Heart right ventricle (tissue), 16 donors: ENCODE measurements around the gene SLIT3. TPM values are rescaled to one million over a fixed set of nuclear protein-coding genes. Genes with fewer than 3 reads are reported as not detected.

ENCODE experiments used
- ATAC-seq, 8 donors: fragments of 200-7000 bp; cut with Tn5 transposase; one replicate each; pipeline ENCODE4 v1.9.1; 2020; ENCODE audit warnings: mild to moderate bottlenecking in 8 of 8, moderate library complexity in 8 of 8, moderate number of reproducible peaks in 1 of 8
- DNase-seq, 2 donors: peaks; one replicate each; pipeline ENCODE4 v3.0.0-alpha.2; 2020
- H3K27ac ChIP-seq, 10 donors: fragments of 200-600 bp; sonication (generic) in 2 of 10; one replicate each; pipeline versions ENCODE4 v1.5.0 to v1.8.0; 2020 to 2022; ENCODE audit warnings: mild to moderate bottlenecking in 3 of 10
- H3K27me3 ChIP-seq, 7 donors: fragments of 200-600 bp; one replicate each; pipeline ENCODE4 v1.8.0; 2021 to 2022; ENCODE audit warnings: mild to moderate bottlenecking in 2 of 7
- H3K36me3 ChIP-seq, 9 donors: fragments of 200-600 bp; sonication (generic) in 1 of 9; one replicate each; pipeline versions ENCODE4 v1.5.0 to v1.8.0; 2020 to 2022; ENCODE audit warnings: mild to moderate bottlenecking in 2 of 9
- H3K4me1 ChIP-seq, 9 donors: fragments of 200-600 bp; sonication (generic) in 1 of 9; one replicate each; pipeline versions ENCODE4 v1.5.0 to v1.8.0; 2020 to 2022; ENCODE audit warnings: mild to moderate bottlenecking in 4 of 9
- H3K4me3 ChIP-seq, 10 donors: fragments of 200-600 bp; sonication (generic) in 2 of 10; one replicate each; pipeline versions ENCODE4 v1.5.0 to v1.8.0; 2020 to 2022; ENCODE audit warnings: mild to moderate bottlenecking in 7 of 10, moderate library complexity in 2 of 10
- H3K9me3 ChIP-seq, 11 donors: fragments of 200-600 bp in 10 of 11; sonication (generic) in 2 of 11; one replicate each; pipeline versions ENCODE4 v1.5.0 to v1.8.0; 2013 to 2022; ENCODE audit warnings: mild to moderate bottlenecking in 2 of 11, control low read depth in 1 of 11, moderate library complexity in 1 of 11
- CTCF ChIP-seq, 9 donors: fragments of 200-600 bp; sonication (generic) in 2 of 9; IDR thresholded peaks; one replicate each; pipeline versions ENCODE4 v1.5.0 to v1.8.0; 2021 to 2022; ENCODE audit warnings: antibody characterized with exemption in 9 of 9, mild to moderate bottlenecking in 5 of 9, moderate library complexity in 1 of 9
- WGBS, 2 donors: extraction: QIAGEN DNeasy Blood & Tissue Kit; methylation state at CpG; one replicate each; pipeline ENCODE4 v1.1.7; 2013; ENCODE audit warnings: inconsistent platforms in 1 of 2; 5-methylcytosine and 5-hydroxymethylcytosine counted together
- intact Hi-C, 10 donors: fragments of 100-400 bp; cut with DNase I; formaldehyde crosslinking; loops; one replicate each; pipeline versions ENCODE4 v1.11.1 to v1.14.2; 2022
- polyA plus RNA-seq, 2 donors: library from polyadenylated mRNA; stranded (reverse); fragments of 200-250 nt; gene quantifications; one replicate each; pipeline ENCODE4 v1.2.3, GENCODE V29; 2013
- total RNA-seq, 10 donors: library from RNA; stranded (reverse); fragmentation: NEBNext Ultra II Directional in 3 of 10; extraction: Animal tissue kit (Norgen Biotek cat#: 25700) in 3 of 10; gene quantifications; one replicate each; pipeline versions ENCODE4 v1.2.1 to v1.2.4, GENCODE V29; 2021 to 2023
- donor health status: Arrhythmogenic right ventricular cardiomyopathy.
- donor health status: ischemic (EF 13 %, LVEDD 7.1; RV severe dilation, severe dysfunction).
- donor health status: healthy with polysubstance abuse.
- donor health status: DM: no; HTN: yes; CAD: no.
- donor health status: DM: no; HTN: no; CAD: no.
- donor health status: ischemic (EF 25% LVEDD 6.9; RV normal size, moderate dysfunction).
- donor health status: ischemic (EF 25% LVEDD 5.7; RV mildly dilated, moderate dysfunction).
- donor health status: healthy.
- donor health status: DM: yes; HTN: yes; CAD: no.
- donor health status: Ischemic cardiomyopathy.
- donor health status: ischemic (EF 35%, LVEDD 5.7; RV mildly dilated, moderate dysfunction).
- donor health status: nonischemic (EF 11% LVEDD 7.7; RV severe dilation, severe dysfunction).
- donor health status: DM: yes; HTN: yes; CAD: no.
- donor health status: PGD.
- donor health status: ischemic (EF 29% LVEDD 5.4; RV normal size, mild dysfunction).
- donor health status: nonischemic (EF 23%, LVEDD 6.1; RV moderate dilation, normal function).

SLIT3 gene
- total and polyA plus RNA-seq, 12 donors = 2.0 to 29.2 (median 12.1) TPM

GRCh38 chr5:168944004-168944403, 356.9 kb downstream of the SLIT3 start:
- intact Hi-C loops = loop anchor here in 7 of 10 donors (10.0 kb wide), 1 partner anchor 239 kb away; no protein-coding TSS in a partner anchor
- peak in 2 of 8 donors; percentile 75 for ATAC-seq
- no peak overlapping the region for H3K27ac ChIP-seq

GRCh38 chr5:168943091-168943884, 357.7 kb downstream of the SLIT3 start:
- Histone ChIP-seq H3K27ac (no peak overlapping the region), H3K4me1 (peaks cover 0 to 10% (median 0%) of the 10 kb centered on the region in 9 donors), H3K36me3 (no peaks in the 10 kb centered on the region), H3K4me3 (no peak overlapping the region), H3K27me3 (no peaks in the 10 kb centered on the region), H3K9me3 (no peaks in the 10 kb centered on the region)
- no peak for DNase-seq
- intact Hi-C loops = loop anchor here in 7 of 10 donors (10.0 kb wide), 1 partner anchor 238 kb away; no protein-coding TSS in a partner anchor
- no peak for ATAC-seq
- TF ChIP-seq CTCF (IDR thresholded peaks at IDR 0.05) = no peak
- 54 to 64% methylated on average over 2 of the region's 2 CpGs for WGBS, 2 donors

More at GRCh38 chr5:168944004-168944403, 356.9 kb downstream of the SLIT3 start:
- no peak for DNase-seq
- WGBS, 2 donors = 32 to 42% methylated on average over 5 of the region's 5 CpGs
- no peak for TF ChIP-seq CTCF (IDR thresholded peaks at IDR 0.05)
- Histone ChIP-seq H3K36me3 (no peaks in the 10 kb centered on the region), H3K27me3 (no peaks in the 10 kb centered on the region), H3K4me3 (no peak overlapping the region), H3K9me3 (no peaks in the 10 kb centered on the region), H3K4me1 (peaks cover 0 to 10% (median 0%) of the 10 kb centered on the region in 9 donors)

GRCh38 chr5:168941901-168942300, 359.0 kb downstream of the SLIT3 start:
- intact Hi-C loops = loop anchor here in 7 of 10 donors (10.0 kb wide), 1 partner anchor 237 kb away; no protein-coding TSS in a partner anchor
- WGBS, 2 donors = 60 to 65% methylated on average over 2 of the region's 2 CpGs
- DNase-seq = no peak
- no peak overlapping the region for H3K27ac ChIP-seq
- H3K4me1 ChIP-seq = peaks cover 0 to 10% (median 0%) of the 10 kb centered on the region in 9 donors
- no peak for ATAC-seq
- H3K9me3 ChIP-seq = no peaks in the 10 kb centered on the region
- no peaks in the 10 kb centered on the region for H3K36me3 ChIP-seq
- no peak for TF ChIP-seq CTCF (IDR thresholded peaks at IDR 0.05)
- no peak overlapping the region for H3K4me3 ChIP-seq
- H3K27me3 ChIP-seq = no peaks in the 10 kb centered on the region

GRCh38 chr5:168940712-168941111, 360.2 kb downstream of the SLIT3 start:
- no peak for DNase-seq
- WGBS, 2 donors = 77 to 88% methylated on average over 4 of the region's 4 CpGs
- H3K4me3 ChIP-seq = no peak overlapping the region
- no peak overlapping the region for H3K27ac ChIP-seq
- H3K9me3 ChIP-seq = no peaks in the 10 kb centered on the region
- TF ChIP-seq CTCF (IDR thresholded peaks at IDR 0.05) = no peak
- no peaks in the 10 kb centered on the region for H3K36me3 ChIP-seq
- intact Hi-C loops = loop anchor here in 7 of 10 donors (10.0 kb wide), 1 partner anchor 236 kb away; no protein-coding TSS in a partner anchor
- peaks cover 0 to 10% (median 0%) of the 10 kb centered on the region in 9 donors for H3K4me1 ChIP-seq
- no peak for ATAC-seq
- H3K27me3 ChIP-seq = no peaks in the 10 kb centered on the region
